HEK293T (cell line): Measurements from ENCODE around the gene PKP1.

Experiments used
- CTCF ChIA-PET: fragments of 350-600 bp; formaldehyde crosslinking; extraction: SDS; loops from one replicate; lab custom pipeline; 2021; ENCODE audit warnings: antibody characterized with exemption, inconsistent platforms; lab: Yijun Ruan, JAX
- POLR2A ChIA-PET: fragments of 350-600 bp; formaldehyde crosslinking; extraction: SDS; loops from one replicate; lab custom pipeline; 2020; ENCODE audit warnings: antibody characterized with exemption, inconsistent platforms; lab: Yijun Ruan, JAX
- DNase-seq: peaks from one replicate; pipeline ENCODE4 v3.0.0; 2012; ENCODE audit warnings: mixed read lengths; ENCODE audit errors: extremely low spot score
- ARNT ChIP-seq: fragments of 450-650 bp; IDR thresholded peaks from 2 replicates; pipeline ENCODE4 v1.6.1; 2017; ENCODE audit warnings: mild to moderate bottlenecking
- BHLHE40 ChIP-seq: fragments of 450-650 bp; IDR thresholded peaks from 2 replicates; pipeline ENCODE4 v1.6.1; 2016; ENCODE audit warnings: mild to moderate bottlenecking, moderate library complexity, borderline replicate concordance
- CTBP1 ChIP-seq: fragments of 450-650 bp; IDR thresholded peaks from 2 replicates; pipeline ENCODE4 v1.6.1; 2016; ENCODE audit warnings: borderline replicate concordance
- ELF4 ChIP-seq: fragments of 450-650 bp; IDR thresholded peaks from 2 replicates; pipeline ENCODE4 v1.6.1; 2017; ENCODE audit warnings: antibody characterized with exemption
- FOXA1 ChIP-seq: fragments of 450-650 bp; IDR thresholded peaks from 2 replicates; pipeline ENCODE4 v1.6.1; 2016; ENCODE audit warnings: mild to moderate bottlenecking
- FOXK2 ChIP-seq: fragments of 450-650 bp; IDR thresholded peaks from 2 replicates; pipeline ENCODE4 v1.6.1; 2016; ENCODE audit warnings: mild to moderate bottlenecking
- FOXM1 ChIP-seq: fragments of 450-650 bp; IDR thresholded peaks from 2 replicates; pipeline ENCODE4 v1.6.1; 2017; ENCODE audit warnings: mild to moderate bottlenecking, borderline replicate concordance
- HDGF ChIP-seq: fragments of 450-650 bp; IDR thresholded peaks from 2 replicates; pipeline ENCODE4 v1.6.1; 2017; ENCODE audit warnings: antibody characterized with exemption, borderline replicate concordance
- L3MBTL2 ChIP-seq: fragments of 450-650 bp; conservative IDR thresholded peaks from 2 replicates; pipeline ENCODE4 v1.6.1; 2016; ENCODE audit warnings: mild to moderate bottlenecking
- LEF1 ChIP-seq: fragments of 450-650 bp; IDR thresholded peaks from 2 replicates; pipeline ENCODE4 v1.6.1; 2017; ENCODE audit warnings: mild to moderate bottlenecking, borderline replicate concordance
- NFRKB ChIP-seq: fragments of 450-650 bp; IDR thresholded peaks from 2 replicates; pipeline ENCODE4 v1.6.1; 2016; ENCODE audit warnings: mild to moderate bottlenecking, moderate library complexity
- PKNOX1 ChIP-seq: fragments of 450-650 bp; IDR thresholded peaks from 2 replicates; pipeline ENCODE4 v1.6.1; 2016
- SP1 ChIP-seq: fragments of 450-650 bp; IDR thresholded peaks from 2 replicates; pipeline ENCODE4 v1.6.1; 2017
- SUZ12 ChIP-seq: fragments of 450-650 bp; IDR thresholded peaks from 2 replicates; pipeline ENCODE4 v1.6.1; 2016; ENCODE audit warnings: mild to moderate bottlenecking
- TARDBP ChIP-seq: fragments of 450-650 bp; IDR thresholded peaks from 2 replicates; pipeline ENCODE4 v1.6.1; 2016
- ZNF384 ChIP-seq: fragments of 450-650 bp; IDR thresholded peaks from 2 replicates; pipeline ENCODE4 v1.6.1; 2016

The PKP1 gene

GRCh38 chr1:201295346-201295745, 12.0 kb downstream of the PKP1 start:
- ChIA-PET CTCF (no interaction called here), POLR2A (no interaction called here)
- DNase-seq = no peak
- TF ChIP-seq HDGF = no peak

GRCh38 chr1:201295861-201296260, 12.6 kb downstream of the PKP1 start:
- ChIA-PET CTCF (no interaction called here), POLR2A (no interaction called here)
- TF ChIP-seq TARDBP = no peak
- no peak for DNase-seq

- TF ChIP-seq PKNOX1 = no peak
- TF ChIP-seq LEF1 = no peak
- no peak for TF ChIP-seq FOXK2
- no peak for TF ChIP-seq CTBP1
- no peak for TF ChIP-seq BHLHE40
- TF ChIP-seq ZNF384 = no peak
- CTCF ChIA-PET = no interaction called here
- POLR2A ChIA-PET = no interaction called here
- DNase-seq = no peak
Observed at GRCh38 chr1:201296352-201296751, 13.0 kb downstream of the PKP1 start.

GRCh38 chr1:201298396-201299381, 15.4 kb downstream of the PKP1 start:
- ChIA-PET CTCF (interaction anchor here (2.4 kb wide), 1 partner anchor 10 kb away, joined by 8 read pairs; no protein-coding TSS in a partner anchor), POLR2A (no interaction called here)
- TF ChIP-seq SP1 = no peak
- no peak for TF ChIP-seq BHLHE40
- TF ChIP-seq TARDBP = no peak
- TF ChIP-seq ELF4 = no peak
- TF ChIP-seq FOXM1 = no peak
- no peak for DNase-seq

- TF ChIP-seq ARNT (no peak), NFRKB (no peak), SUZ12 (no peak), LEF1 (no peak), SP1 (no peak), FOXK2 (no peak), PKNOX1 (no peak), BHLHE40 (no peak), L3MBTL2 (no peak), ZNF384 (no peak), CTBP1 (no peak), FOXM1 (no peak), TARDBP (no peak), FOXA1 (no peak), ELF4 (no peak), HDGF (no peak)
- ChIA-PET CTCF (no interaction called here), POLR2A (no interaction called here)
- no peak for DNase-seq
Observed at GRCh38 chr1:201299968-201300367, 16.7 kb downstream of the PKP1 start.

GRCh38 chr1:201300641-201301040, 17.3 kb downstream of the PKP1 start:
- POLR2A ChIA-PET = no interaction called here
- CTCF ChIA-PET = interaction anchor here (1.5 kb wide), 1 partner anchor 45 kb away, joined by 4 read pairs; no protein-coding TSS in a partner anchor
- no peak for DNase-seq
- TF ChIP-seq NFRKB = no peak
- no peak for TF ChIP-seq FOXM1
- TF ChIP-seq ZNF384 = no peak
- no peak for TF ChIP-seq ELF4
- no peak for TF ChIP-seq CTBP1
- TF ChIP-seq HDGF = no peak
- no peak for TF ChIP-seq SUZ12
- TF ChIP-seq FOXA1 = no peak
- TF ChIP-seq FOXK2 = no peak
- no peak for TF ChIP-seq LEF1
- TF ChIP-seq BHLHE40 = no peak
- no peak for TF ChIP-seq L3MBTL2
- no peak for TF ChIP-seq SP1
- TF ChIP-seq TARDBP = no peak
- TF ChIP-seq ARNT = no peak
- TF ChIP-seq PKNOX1 = no peak
